Amygdala (tissue), 56 donors: ENCODE results near the gene OVOL2.
A peak's percentile ranks its signal among the peaks of the same experiment; 100 is the strongest.
"Not testable (repeated sequence)": the region's sequence is repeated elsewhere in the genome, so short reads cannot be mapped to it uniquely, and the experiment has no call there.

ENCODE experiments used
- DNase-seq, 56 donors: peaks; one replicate each; lab custom pipeline; 2025; lab: John Stamatoyannopoulos, UW

OVOL2 gene

DNA sequence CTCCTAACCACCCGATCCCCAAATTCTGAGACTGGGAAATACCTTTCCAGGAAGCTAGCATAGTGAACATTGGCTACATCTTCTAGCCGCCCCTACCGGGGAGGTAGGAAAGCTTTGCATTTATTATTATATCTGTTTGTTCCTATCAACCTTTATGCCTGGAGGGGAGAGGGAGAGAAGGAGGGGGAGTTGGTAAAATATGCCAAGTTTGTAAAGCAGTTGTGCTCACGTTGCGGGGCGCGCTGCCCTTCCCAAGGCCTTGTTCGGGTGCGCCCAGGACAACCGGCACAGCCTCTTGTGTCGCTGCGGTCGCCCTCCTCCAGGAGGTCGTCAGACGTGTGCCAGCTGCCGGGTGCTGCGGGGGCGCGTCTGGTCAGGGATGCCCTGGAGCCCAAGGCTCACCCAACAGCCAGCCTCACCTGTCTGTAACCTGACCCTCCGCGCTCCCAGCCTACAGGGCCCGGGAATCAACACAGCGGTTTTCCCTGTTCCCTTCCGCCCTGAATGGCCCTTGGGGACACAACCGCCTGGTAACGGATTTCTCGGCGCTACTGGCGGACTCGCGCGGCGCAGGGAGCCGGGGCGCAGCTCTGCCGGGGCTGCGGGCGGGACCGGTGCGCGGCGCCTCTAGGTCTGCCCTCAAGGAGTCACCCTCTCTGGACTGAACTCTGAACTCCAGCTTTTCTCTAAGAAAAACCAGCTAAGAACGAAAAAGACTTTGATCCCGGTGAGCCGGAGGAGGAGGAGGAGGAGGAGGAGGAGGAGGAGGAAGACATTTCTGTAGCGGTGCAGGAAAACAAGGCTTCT lies 1.1 kb upstream of the OVOL2 start:
- peak in 1 of 56 donors; percentile 3 for DNase-seq

DNA sequence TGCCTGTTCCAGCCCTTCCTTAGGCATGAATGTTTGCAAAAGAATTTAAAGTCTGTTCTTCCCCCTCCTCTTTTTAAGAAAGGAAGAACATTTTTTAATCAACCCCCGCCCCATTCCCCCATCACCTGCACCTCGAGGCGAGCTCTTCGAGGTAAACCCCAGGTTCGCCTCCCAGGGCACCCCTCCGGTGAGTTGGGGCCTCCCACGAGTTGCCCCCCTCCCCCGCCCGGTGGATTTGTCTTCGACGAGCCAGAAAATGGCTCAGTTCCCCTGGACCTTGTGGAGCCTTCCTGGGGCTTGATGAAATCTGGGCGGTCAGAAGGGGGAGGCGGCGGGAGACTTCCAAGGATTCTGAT lies 256 bp upstream of the OVOL2 start:
- DNase-seq = no peak

DNA sequence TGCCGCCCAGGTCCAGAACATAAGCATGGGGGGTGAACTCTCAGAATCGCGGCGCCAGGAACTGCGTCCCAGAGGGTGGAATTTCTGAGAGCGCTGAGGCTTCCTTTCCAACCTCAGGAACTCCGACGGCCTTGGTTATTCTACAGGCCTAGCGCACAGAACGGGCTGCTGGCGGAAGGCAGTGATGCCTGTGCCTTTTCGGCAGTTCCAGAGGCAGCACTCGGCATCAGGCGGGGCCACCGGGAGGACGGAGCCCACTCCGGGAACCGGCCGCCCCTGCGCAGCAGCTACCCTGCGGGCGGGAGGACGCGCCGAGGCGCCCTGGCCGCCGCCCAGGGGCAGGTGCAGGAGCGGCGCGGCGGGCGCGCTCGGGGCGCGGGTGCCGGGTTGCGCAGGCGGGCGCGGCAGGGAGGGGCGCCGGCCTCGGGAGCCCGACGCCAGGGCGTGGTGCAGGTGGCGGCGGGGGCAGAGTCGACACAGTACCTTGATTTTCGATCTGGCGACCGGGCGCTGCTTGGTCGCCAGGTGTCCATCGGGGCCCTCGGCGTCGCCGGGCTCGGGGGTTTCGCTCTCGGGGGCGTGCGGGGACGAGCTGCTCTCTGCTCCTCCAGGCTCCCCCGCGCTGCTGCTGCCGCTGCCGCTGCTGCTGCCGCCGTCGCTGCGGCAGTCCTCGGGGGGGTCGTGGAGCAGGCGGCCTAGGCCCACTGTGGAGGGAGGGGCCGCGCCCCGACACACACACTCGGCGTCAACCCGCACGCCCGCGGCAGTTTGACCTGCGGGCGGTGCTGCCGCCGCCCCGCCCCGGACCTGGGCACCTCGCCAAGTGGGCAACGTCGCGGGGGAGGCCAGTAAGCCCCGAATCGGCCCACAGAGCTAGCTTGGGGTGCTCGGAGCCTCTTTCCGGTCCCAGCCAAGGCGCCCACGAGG lies 1.3 kb downstream of the OVOL2 start:
- no peak for DNase-seq

DNA sequence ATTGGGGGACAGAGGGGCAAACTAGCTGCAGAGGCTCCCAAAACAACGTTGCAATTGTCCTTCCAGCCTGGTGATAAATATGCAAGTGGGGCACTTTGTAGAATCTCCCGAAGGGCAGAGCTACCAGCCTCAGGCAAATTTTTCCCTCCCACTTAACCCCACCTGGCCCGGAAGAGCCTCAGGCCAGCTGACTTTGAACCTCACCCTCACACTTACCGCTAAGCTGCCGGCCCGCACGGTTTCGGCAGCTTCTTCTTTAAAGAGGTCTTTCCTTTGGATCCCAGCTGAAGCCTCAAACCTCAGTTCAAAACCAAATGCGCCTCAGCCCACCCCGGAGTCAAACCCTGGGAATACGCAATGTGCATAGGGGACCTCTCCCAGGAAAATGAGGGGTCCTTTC lies 2.5 kb downstream of the OVOL2 start:
- peak in 1 of 56 donors; percentile 7 for DNase-seq

DNA sequence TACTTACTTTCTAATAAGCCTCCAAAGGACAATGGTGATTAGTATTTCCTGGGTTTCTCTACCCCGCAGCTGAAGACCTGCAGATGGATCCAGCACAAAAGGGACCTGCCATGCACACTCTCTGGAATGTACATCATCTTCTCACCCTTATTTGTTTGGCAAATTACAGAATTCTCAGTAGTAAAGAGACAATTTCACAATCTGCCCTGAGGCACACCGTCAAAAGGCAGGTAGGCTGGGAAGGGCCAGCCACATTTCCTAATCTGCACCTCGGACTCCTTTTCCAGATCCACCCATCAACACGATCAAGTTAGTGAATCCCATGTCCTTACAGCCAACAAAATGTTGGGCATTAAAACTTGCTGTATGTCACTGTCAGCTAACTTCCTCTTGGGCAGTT lies 4.9 kb downstream of the OVOL2 start:
- DNase-seq = no peak

DNA sequence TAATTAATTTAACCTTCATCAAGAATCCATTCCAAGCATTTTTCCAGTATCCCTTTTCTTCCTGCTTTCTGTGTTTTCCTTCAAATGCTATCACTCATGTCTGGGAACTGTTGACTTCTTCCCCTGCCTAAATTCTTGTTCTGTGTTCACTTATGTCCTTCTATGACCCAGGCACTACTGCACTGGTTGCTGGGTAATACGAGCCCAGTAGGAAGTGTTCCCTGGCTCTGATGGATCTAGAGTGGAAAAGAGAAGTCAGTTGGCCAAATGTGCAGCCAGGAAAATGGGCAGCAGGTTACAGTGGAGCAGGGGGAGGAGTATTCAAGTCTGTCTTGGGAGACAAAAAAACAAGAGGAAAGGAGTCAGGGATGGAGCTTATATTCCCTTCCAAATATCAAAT lies 7.1 kb downstream of the OVOL2 start:
- no peak for DNase-seq

DNA sequence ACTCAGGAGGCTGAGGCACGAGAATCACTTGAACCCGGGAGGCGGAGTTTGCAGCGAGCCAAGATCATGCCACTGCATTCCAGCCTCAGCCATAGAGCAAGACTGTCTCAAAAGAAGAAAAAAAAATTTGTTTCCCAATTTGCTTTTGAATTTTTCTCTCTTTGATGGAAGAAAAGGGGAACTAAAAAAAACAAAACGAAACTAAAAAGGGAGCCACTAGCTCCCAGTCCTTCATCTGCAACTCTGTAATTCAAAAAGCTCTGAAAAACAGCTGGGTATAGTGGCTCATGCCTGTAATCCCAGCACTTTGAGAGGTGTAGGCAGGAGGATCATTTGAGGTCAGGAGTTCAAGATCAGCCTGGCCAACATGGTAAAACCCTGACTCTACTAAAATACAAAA lies 9.5 kb downstream of the OVOL2 start:
- no peak for DNase-seq

DNA sequence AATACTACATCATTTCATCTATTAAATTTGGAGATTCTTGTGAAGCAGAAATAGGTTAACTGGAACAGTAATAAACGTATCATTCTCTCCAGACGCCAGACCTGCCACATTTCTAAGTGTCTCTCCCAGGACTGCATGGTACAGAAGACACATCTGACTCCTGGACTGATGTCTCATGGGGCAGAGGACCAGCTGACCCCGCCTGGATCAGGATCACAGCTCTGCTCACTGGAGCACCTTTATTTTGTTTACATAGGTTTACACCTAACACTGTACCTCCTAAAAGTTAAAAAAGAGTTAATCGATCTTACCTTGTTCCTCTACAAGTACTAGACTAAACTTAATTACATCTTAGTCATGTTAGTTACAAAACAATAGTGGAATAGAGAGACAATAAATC lies 11.2 kb downstream of the OVOL2 start:
- no peak for DNase-seq

DNA sequence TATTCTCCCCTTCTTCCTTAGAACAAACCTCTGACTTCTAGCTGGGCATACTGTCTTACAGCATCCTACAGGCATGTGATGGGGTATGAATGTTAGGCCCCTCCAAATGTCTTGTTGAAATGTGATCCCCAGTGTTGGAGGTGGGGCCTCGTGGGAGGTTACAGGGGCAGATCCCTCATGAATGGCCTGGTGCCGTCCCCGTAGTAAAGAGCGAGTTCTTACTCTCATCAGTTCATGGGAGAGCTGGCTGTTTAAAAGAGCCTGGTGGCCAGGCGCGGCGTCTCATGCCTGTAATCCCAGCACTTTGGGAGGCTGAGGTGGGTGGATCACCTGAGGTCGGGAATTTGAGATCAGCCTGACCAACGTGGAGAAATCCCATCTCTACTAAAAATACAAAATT lies 15.5 kb downstream of the OVOL2 start:
- no peak for DNase-seq

DNA sequence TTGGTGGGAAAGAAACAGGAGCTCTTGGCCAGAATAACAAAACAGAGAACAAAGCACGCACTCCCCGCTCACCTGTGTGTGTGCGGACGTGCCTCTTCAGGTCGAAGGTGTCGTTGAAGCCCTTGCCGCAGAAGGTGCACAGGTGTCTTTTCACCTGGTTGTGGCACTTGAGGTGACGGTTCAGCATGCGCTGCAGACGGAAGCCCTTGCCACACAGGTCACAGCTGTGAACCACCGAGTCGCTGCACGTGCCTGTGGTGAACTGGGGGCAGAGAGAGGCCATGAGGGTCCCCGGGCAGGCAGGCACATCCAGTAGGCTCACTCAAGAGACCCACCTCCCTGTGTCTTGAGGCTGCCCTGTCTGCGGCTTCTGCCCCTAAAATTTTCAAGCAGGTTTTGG lies 16.3 kb downstream of the OVOL2 start:
- DNase-seq = no peak

DNA sequence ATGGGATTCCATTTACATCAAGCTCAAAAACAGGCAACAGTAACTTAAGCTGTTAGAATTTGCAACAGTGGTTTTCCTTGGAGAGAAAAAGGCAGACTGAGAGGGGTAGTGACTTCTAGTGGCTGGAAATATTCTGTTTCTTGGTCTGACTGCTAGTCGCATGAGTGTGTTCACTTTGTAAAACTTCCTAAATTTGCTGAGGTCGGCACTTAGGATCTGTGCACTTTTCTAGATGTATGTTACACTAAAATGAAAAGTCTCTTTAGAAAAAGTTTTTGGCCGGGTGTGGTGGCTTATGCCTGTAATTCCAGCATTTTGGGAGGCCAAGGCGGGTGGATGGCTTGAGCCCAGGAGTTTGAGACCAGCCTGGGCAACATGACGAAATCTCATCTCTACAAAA lies 18.7 kb downstream of the OVOL2 start:
- DNase-seq = no peak

DNA sequence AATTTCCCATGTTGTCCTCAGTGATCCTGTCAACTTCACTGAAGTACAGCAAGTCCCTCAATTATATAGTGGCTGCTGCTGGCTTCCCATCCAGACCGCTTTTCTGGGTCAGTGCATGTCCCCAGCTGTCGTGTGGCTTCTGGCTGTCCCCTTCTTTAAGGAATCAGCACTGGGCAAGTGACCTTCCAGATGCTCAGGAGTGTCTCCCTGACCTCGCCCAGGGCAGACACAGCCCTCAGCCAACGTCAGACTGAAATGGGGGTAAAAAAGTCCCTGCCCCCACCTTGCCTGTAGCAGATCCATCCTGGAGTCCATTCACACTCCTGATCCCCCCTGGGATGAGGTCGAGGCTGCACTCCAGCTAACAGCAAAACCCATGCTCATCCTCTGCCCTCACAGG lies 23.7 kb downstream of the OVOL2 start:
- DNase-seq = no peak

DNA sequence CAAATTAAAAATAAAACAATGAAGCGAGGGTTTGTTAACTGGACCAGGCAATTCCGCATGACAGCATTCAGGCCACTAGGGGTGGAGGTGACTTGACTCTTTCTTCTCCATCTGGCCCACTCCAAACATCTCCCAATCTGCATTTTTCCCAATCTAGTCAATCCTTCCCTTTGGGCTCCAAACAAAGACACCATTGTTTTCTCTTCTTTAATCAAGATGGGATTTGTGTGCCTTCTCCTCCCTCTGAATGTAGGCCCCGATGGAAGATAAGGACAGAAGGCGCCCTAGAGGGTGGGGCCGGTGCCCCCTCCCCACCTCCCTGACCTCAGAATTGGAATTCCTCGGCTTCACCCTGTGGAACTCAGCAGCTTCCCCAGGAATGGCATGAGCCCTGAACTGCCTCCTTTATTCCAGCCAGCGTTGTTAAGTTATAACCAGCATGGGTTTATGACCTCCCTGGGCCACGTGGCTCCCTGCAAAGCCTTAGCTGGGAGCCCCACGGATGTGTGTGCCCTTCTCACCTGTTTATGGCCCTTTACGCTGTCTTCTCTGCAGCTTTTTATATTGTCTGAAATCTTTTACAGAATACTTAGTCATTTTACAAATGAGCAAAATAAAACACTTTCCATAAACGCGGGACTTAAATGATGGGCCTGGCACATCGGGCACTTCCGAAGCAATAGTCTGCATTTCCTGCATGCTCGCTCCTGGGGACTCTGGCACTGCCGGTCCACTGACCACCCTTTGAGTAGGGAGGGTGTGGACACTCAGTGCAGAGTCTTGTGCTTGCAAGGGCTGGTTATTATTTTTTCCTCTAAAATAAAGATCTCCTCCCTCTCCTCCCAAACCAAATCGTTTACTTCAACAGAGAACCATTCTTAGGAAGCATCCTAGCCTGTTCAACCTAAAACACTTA lies 24.5 kb downstream of the OVOL2 start:
- DNase-seq = no peak

DNA sequence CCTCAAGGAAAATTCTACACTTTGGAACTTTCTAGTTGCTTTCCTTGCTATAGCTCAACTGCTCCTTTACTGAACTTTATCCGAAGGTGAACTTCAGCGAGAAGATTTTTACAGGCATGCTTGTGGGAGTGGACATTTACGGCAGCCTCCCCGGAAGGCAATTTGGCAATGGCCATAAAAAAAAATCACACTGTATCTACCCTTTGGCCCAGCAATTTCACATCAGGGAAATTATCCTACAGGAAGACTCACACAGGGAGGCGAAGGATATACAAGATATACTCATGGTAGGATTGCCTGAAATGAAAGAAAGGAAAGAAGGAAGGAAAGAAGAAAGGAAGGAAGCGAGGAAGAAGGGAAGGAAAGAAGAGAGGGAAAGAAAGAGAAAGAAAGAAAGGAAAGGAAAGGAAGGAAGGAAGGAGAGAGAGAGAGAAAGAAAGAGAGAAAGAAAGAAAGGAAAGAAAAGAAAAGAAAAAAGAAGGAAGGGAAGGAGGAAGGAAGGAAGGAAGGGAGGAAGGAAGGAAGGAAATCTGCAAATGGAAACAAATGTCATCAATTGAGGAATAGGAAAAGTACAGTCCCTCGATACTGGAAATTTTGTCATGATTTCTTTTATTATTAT lies 25.7 kb downstream of the OVOL2 start:
- no peak for DNase-seq

DNA sequence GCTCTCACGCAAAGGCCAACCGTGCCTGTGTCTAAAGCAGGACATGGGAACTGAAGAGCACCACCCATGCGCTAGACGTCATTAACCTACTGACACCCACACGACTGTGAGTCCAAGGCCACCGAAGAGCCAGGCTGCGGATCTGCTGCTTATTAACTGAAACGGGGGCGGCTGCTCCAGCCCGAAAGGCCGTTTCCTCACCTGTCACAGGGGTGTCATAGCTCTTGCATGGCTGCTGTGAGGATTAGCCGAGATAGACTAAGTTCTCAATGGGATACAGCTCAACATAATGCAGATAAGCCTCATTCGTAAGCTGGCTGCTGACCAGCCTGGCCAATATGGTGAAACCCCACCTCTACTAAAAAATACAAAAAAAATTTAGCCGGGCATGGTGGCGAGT lies 26.7 kb downstream of the OVOL2 start:
- DNase-seq = no peak

DNA sequence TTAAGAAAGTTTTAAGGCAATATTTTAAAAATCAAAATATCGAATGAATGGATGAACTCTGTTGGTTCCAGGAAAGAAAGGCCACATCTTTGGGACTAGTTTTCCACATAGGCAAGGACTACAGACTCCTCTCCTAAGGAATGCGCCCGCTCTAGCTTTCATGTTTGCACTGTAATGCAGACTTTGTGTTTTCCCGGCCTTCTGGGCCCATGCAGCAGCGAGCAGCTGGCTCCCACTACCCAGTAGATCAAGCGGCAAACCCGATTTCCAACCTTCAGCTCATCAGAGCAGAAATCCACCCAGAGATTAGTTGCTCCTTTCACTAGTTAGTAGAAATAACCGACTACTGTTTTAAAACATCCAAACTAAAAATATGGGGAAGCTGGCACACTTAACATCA lies 27.7 kb downstream of the OVOL2 start:
- no peak for DNase-seq

DNA sequence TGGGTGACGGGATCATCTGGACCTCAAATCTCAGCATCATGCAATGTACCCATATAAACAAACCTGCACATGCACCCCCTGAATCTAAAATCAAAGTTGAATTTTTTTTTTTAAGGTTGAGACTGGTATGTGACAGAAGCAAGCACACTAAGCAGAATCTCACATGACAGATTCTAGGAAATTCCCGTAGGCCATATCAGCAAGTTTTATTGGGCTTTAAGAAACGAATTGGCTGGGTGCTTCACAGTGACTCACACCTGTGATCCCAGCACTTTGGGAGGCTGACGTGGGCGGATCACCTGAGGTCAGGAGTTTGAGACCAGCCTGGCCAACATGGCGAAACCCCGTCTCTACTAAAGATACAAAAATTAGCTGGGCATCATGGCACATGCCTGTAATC lies 30.7 kb downstream of the OVOL2 start:
- not testable (repeated sequence) for DNase-seq

DNA sequence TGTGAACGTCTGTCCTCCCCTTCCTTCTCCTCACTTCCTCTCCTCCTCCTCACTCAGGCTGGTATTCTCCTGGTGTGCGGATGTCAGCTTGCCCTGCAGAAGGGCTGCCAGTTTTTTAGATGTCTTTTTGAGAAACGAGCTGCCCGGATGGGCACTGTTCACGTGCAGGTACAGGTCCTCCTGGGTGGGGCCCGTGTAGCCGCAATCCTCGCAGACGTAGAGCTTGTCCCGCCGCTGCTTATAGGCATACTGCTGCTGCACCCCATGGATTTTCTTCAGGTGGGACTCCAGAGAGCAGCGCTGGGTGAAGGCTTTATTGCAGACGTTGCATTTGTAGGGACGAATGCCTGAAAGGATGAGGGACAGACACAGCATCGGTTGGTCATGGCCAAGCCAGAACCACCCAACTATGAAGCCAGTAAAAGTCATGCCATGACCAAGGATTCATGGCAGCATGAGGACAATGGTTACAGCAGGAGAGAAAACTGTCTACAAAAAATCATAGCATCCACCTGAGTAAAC lies 33.0 kb downstream of the OVOL2 start:
- DNase-seq = no peak

DNA sequence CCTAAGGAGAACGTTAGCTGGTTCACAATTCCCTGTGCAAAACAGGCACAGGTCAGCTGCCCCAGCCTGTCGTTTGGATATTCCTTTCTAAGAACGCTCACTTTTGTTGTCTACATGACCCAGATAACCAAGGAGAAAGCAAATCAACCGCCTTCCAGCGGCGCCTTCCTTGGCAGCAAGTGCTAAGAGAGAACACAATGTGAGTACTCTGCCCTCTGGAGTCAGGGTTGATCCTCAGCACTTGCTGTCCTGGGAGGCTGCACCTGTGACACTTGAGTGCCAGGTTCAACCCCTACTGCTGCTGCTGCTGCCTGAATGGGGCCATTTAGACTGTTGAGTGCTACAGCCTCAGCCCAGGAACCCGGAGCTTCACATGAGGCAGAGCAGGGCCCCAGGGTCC lies 36.8 kb downstream of the OVOL2 start:
- no peak for DNase-seq

DNA sequence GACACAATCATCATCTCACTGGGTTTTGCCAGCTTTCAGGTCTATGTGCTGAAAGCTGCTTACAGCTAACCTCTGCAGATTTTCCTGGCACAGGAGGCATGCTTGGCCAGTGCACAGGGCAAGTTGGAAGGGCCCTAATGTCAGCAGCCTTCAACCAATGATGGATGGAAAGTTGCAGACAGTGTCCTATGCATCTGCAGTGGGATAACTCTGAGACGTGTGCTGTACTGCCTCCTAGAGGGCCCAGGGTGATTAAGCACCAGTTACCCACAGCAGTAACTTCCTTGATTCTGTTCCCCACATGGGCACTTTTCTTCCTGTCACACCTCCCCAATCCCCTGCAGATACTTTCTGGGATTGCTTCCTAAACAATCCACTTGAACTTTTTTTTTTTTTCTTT lies 38.6 kb downstream of the OVOL2 start:
- no peak for DNase-seq
